Activated CD8-positive, alpha-beta memory T cell treated with anti-CD3 and anti-CD28 coated beads for 4 hours (primary cell): Measurements from ENCODE around the gene GTSF1L.
"Not testable (repeated sequence)": the region's sequence is repeated elsewhere in the genome, so short reads cannot be mapped to it uniquely, and the experiment has no call there.

Experiments used
- DNase-seq, 2 donors: peaks; one replicate each; pipeline ENCODE4 v3.0.0-alpha.2; 2020; ENCODE audit warnings: low read depth in 2 of 2

Gene GTSF1L

GRCh38 chr20:43726811-43727338 lies at the start of gene GTSF1L:
Gene GTSF1L (minus strand): TSS chr20:43727002. CDS start chr20:43726694, 308 bp downstream.
- DNase-seq = no peak

DNA sequence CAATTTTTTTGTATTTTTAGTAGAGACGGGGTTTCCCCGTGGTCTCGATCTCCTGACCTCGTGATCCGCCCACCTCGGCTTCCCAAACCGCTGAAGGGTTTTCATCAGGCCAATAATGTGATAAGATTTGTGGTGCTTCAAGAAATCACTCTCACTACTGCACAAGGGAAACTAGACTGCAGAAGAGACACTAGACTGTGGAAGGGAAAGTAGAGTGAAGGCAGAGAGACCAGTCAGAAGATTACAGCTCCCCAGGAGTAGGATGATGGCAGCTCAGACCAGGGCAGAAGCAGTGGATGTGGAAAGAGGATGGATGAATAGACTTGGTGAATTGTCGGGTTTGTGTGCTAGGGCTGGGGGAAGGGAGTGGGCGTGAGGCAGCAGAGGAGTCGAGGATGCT lies 48.0 kb upstream of the GTSF1L start:
- DNase-seq = no peak

DNA sequence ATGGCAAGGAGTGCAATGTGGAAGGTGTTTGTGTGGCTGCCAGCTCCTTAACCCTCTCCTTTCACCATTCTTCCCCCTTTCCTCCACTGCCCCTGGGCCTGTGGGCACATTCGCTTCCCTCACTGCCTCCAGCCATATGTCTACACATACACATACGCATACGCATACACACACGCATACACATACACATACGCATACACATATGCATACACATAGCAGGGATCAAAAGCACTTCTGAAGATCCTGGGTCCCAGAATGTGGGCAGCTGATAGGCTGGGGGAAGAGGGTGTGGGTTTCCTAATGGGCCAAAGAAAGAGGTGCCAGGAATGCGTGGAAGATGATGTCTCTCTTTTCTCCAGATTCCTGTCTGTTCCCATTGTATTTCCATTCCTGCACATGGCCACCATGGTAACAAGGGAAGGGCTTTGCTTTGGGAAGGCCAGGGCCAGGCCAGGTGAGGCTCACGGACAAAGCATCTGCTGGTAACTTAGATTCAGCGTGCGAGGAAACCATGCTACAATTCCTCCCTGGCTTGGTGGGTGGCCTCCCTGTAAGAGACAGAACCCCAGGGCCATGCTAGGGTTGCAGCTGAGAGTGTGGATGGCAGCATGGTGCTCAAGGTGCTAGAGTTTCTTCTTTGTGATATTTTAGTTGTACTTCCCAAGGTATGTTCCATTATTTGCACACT lies 44.8 kb upstream of the GTSF1L start:
- no peak for DNase-seq

- DNase-seq = no peak
These were observed 43.5 kb upstream of the GTSF1L start for GRCh38 chr20:43770342-43770741.

- DNase-seq = no peak
These were observed 41.1 kb upstream of the GTSF1L start for GRCh38 chr20:43767686-43768474.

- DNase-seq = no peak
These were observed 40.1 kb upstream of the GTSF1L start for GRCh38 chr20:43766917-43767316.

GRCh38 chr20:43766385-43766784 lies 39.6 kb upstream of the GTSF1L start:
- DNase-seq = no peak

GRCh38 chr20:43765916-43766315 lies 39.1 kb upstream of the GTSF1L start:
- no peak for DNase-seq

GRCh38 chr20:43762911-43763310 lies 36.1 kb upstream of the GTSF1L start:
- no peak for DNase-seq

GRCh38 chr20:43761386-43762340 lies 34.9 kb upstream of the GTSF1L start:
- DNase-seq = no peak

DNA sequence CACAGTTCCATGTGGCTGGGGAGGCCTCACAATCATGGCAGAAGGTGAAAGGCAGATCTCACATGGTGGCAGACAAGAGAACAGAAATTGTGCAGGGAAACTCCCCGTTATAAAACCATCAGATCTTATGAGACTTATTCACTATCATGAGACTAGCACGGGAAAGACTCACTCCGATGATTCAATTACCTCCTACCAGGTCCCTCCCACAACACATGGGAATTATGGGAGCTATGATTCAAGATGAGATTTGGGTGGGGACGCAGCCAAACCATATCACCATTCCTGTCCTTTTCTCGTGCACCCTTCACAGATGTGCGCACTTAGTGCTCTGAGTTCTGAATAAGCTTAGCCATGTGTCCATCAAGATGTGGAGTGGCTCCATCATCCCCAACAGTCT lies 31.1 kb upstream of the GTSF1L start:
- DNase-seq = not testable (repeated sequence)

DNA sequence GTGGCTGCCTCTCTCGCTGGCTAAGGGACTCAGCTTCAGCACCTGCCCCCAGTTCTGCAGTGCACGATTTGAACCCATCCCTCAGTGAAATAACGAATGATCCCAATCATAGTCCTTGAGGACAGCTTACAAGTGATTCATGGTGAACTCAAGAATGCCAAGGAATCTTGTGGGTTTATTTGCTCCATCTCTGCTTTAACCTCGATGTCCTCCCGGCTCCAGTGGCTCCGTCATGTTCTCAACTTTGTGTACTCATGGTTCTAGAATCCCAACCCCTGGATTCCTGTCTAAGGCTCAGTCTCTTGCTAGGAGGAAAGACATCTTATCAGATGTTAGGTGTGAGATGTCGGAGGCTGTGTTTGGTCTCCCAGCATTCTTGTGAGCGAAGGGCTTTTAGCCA lies 29.0 kb upstream of the GTSF1L start:
- no peak for DNase-seq

DNA sequence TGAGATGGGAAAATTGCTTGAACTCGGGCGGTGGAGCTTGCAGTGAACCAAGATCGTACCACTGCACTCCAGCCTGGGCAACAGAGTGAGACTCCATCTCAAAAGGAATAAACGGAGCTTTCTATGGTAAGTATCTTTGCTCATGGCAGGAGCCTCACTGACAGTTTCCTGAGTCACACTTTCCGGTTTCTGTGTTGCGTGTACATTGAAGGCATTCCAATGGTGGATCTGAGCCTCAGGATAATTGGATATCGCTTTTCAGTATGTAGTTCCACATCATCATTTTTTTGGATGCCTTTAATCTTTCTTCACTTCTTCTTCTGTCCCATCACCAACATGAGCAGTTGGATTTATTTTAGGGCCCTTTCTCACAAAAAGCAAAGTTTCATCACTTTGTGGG lies 28.6 kb upstream of the GTSF1L start:
- DNase-seq = no peak

DNA sequence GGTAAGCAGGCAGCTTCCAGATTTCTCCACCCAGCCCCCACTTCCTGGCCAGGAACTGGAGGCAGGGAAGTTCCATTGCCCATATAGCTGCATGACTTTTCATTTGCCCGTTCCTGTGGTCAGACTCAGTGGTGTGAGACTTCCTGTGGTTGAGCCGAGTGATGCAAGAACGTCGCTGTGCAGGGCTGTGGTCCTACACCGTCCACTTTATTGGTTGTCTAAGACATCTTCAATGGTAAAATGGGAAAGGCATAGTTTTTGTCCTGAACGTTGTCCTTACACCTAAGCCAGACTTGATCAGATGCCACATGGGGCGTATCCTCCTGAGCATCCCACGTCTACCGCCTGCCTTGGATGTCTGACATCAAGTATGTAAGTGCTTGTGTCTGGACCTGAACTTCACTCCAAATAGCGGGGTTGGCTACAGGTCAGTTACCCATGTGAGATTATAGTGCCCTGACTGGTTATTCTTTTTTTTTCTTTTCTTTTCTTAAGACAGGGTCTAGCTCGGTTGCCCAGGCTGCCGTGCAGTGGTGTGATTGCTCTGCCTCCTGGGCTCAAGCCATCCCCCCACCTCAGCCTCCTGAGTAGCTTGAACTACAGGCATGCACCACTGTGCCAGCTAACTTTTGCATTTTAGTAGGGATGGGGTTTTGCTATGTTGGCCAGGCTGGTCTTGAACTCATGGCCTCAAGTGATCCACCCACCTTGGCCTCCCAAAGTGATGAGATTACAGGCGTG lies 25.9 kb upstream of the GTSF1L start:
- no peak for DNase-seq

- no peak for DNase-seq
These were observed 25.2 kb upstream of the GTSF1L start for GRCh38 chr20:43752051-43752360.

DNA sequence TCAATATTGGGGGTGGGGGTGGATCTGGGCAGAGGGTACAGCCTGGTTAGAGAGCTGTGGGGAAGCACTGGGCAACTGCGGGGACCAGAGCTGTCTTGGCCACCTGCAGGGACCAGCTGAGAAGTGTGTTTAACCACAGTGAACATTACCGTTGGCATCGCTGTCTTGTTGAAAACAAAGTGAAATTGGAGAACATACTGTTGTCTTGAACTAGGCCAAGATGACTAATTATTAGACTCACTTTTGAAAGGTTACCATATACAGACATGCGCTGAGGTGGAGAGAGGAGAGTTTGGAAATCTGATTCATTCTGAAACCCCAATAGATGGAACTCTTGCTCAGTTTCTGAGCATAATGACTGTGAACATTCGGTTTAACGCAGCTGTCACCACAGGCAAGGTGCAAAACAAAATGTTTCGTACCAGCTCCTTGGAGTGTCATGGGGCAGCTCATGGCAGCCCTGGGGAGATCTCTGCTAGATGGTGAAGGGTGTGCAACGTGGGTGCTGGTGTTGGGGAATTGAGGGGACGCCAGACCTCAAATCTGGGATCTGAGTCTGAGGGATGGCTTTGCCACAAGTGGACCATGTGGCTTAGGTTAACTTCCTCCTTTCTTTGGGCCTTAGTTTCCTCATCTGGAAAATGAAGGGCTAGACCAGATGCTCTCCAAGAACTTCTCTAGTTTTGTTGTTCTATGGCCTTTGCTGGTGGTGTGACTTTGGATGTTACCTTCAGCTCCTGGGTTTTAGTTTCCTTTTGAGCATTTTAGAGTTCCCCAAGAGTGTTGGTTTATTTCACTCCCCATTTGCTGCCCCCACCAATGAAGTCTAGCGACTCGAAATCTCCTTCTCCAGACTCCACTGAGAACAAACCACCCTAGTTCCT lies 24.6 kb upstream of the GTSF1L start:
- DNase-seq = no peak

DNA sequence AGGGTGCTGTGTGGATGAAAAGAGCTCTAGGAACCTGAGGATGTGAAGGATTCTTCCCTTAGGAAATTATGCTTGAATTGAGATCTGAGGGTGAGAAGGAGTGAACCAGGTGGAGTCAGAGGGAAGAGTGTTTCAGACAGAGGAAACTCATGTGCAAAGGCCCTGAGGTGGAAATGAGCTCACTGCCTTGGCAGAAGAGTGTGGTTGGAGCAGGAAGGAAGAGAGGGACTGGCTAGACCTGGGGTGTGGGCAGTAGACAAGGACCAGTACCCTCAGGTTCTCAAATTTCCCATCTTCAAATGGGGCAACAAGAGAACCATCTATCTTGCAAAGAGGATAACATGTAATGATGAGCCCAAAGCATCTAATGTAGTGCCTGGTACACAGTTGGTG lies 24.0 kb upstream of the GTSF1L start:
- DNase-seq = no peak

DNA sequence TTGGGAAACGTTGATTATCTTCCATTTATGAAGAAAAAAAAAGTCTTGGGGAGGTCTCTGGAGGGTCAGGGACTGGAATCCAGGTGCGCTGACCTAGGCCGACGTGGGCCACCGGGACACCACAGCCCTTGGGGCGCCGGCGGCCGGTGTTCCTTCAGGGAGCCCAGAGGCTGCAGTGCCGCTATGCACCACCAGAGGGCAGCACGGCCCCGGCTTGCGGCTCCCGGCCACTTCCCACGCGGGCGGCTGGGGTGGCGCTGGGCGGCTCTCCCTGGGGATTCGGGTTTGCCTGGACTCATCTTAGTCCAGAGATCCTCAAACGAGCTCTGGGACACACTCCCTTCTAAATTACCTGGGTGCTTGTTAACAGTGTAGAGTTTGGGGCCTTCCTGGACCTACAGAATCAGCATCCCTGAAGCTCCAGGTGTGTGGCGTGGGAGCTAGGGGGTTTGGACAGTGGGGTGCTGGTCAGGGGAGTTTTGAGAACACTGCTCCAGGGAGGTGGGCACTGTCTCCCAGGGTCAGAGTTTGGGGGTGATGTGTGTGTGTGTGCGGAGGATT lies 23.0 kb upstream of the GTSF1L start:
- DNase-seq = peak; percentile 53 to 58

DNA sequence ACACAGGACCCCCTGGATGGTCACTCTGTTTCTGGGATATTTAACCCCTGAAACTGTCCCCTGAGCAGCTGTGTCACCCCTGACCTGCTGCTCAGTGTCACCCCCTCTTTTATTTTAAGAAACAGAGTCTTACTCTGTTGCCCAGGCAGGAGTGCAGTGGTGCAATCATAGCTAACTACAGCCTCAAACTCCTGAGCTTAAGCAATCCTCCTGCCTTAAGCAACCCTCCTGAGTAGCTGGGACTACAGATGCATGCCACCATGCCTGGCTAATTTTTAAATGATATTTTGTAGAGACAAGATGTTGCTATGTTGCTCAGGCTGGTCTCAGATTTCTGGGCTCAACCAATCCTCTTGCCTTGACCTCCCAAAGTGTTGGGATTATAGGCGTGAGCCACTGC lies 21.5 kb upstream of the GTSF1L start:
- DNase-seq = no peak
